ENCODE measurements around the gene TMEM163.

Gene TMEM163

DNA sequence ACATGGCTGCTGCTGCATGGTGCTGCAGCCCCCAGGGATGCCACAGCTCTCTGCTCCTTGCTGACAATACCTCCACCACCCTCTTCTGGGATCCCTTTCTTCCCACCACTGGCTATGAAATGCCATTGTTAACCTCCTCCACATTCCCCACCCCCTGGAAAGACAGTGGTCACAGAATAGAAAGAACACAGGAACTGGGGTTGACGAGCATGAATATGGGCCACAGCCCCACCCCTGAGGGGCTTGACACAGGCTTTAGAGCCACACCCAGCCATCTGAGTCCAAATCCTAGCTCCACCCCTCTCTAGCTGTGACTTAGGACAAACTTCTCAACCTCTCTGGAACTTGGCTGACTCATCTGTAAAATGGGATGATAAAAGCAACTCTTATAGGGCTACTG is 47.3 kb downstream of the TMEM163 start:
- H3K79me1 ChIP-seq (ENCODE audit: low read length), result no peaks in the 10 kb centered on the region
- no peak overlapping the region for H3K56ac ChIP-seq (ENCODE audit: low read length)
- no peak overlapping the region for H2BK5ac ChIP-seq (ENCODE audit: low read length)
- H3K4me1 ChIP-seq (ENCODE audit: control insufficient read depth, low read depth, low read length), result no peaks in the 10 kb centered on the region
- H3K27ac ChIP-seq (ENCODE audit: low read depth, low read length), result no peak overlapping the region
- H2BK120ac ChIP-seq (ENCODE audit: low read depth, low read length), result no peak overlapping the region
- H3K36me3 ChIP-seq (ENCODE audit: control insufficient read depth, insufficient read depth, low read length), result no peaks in the 10 kb centered on the region
- no peak overlapping the region for H2BK15ac ChIP-seq (replicated peaks; ENCODE audit: low read depth)
- no peak overlapping the region for H4K8ac ChIP-seq (ENCODE audit: low read depth, low read length)
- H3K4me3 ChIP-seq (ENCODE audit: low read length), result no peak overlapping the region
- H4K5ac ChIP-seq (ENCODE audit: low read length), result no peak overlapping the region
- DNase-seq, result peak; percentile 35
- H3K23ac ChIP-seq (ENCODE audit: low read length), result no peak overlapping the region
- H3K27me3 ChIP-seq (ENCODE audit: insufficient read depth, low read length, poor library complexity), result no peaks in the 10 kb centered on the region
- no CpG with 5 or more reads among the region's 1 CpG for WGBS (ENCODE audit: extremely low coverage, insufficient coverage, low lambda C conversion rate)
- no peak overlapping the region for H2AK5ac ChIP-seq (ENCODE audit: low read length)
- no peak overlapping the region for H3K9ac ChIP-seq (ENCODE audit: low read length)
- H3K18ac ChIP-seq (ENCODE audit: low read length), result no peak overlapping the region
- no peak overlapping the region for H3K4me2 ChIP-seq (ENCODE audit: low read length)
- no peaks in the 10 kb centered on the region for H3K79me2 ChIP-seq (ENCODE audit: control insufficient read depth, insufficient read depth, low read length)
- no peak overlapping the region for H3K4ac ChIP-seq (ENCODE audit: low read depth, low read length)

DNA sequence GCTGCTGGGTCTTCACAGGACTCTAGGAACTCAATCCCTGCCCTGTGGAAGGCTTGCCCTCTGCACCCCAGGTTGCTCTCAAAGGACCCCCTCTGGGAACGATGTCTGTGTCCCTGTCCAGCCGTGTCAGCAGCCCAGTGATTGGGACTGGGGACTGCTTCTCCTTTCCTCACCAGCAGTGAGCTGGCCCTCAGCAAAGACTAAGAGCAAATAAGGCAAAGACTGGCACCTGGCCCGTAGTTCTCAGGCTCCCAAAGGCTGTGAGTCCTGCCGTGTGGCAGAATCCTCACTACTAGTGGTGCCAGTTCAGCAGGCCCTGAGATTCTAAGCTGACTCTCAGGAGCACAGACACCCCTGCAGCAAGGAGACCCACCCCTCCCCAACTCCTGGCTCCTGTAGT is 47.8 kb downstream of the TMEM163 start:
- H3K23ac ChIP-seq (ENCODE audit: low read length), result no peak overlapping the region
- H2BK15ac ChIP-seq (replicated peaks; ENCODE audit: low read depth), result no peak overlapping the region
- no peak overlapping the region for H3K18ac ChIP-seq (ENCODE audit: low read length)
- no CpG with 5 or more reads among the region's 4 CpGs for WGBS (ENCODE audit: extremely low coverage, insufficient coverage, low lambda C conversion rate)
- H3K4me2 ChIP-seq (ENCODE audit: low read length), result no peak overlapping the region
- no peak overlapping the region for H4K8ac ChIP-seq (ENCODE audit: low read depth, low read length)
- H2BK120ac ChIP-seq (ENCODE audit: low read depth, low read length), result no peak overlapping the region
- H3K79me2 ChIP-seq (ENCODE audit: control insufficient read depth, insufficient read depth, low read length), result no peaks in the 10 kb centered on the region
- H3K4me3 ChIP-seq (ENCODE audit: low read length), result no peak overlapping the region
- H3K56ac ChIP-seq (ENCODE audit: low read length), result no peak overlapping the region
- H3K27ac ChIP-seq (ENCODE audit: low read depth, low read length), result no peak overlapping the region
- H3K27me3 ChIP-seq (ENCODE audit: insufficient read depth, low read length, poor library complexity), result no peaks in the 10 kb centered on the region
- H3K36me3 ChIP-seq (ENCODE audit: control insufficient read depth, insufficient read depth, low read length), result no peaks in the 10 kb centered on the region
- no peaks in the 10 kb centered on the region for H3K79me1 ChIP-seq (ENCODE audit: low read length)
- H3K4me1 ChIP-seq (ENCODE audit: control insufficient read depth, low read depth, low read length), result no peaks in the 10 kb centered on the region
- H3K4ac ChIP-seq (ENCODE audit: low read depth, low read length), result no peak overlapping the region
- no peak overlapping the region for H2AK5ac ChIP-seq (ENCODE audit: low read length)
- no peak overlapping the region for H2BK5ac ChIP-seq (ENCODE audit: low read length)
- no peak overlapping the region for H4K5ac ChIP-seq (ENCODE audit: low read length)
- no peak overlapping the region for H3K9ac ChIP-seq (ENCODE audit: low read length)
- DNase-seq, result no peak

DNA sequence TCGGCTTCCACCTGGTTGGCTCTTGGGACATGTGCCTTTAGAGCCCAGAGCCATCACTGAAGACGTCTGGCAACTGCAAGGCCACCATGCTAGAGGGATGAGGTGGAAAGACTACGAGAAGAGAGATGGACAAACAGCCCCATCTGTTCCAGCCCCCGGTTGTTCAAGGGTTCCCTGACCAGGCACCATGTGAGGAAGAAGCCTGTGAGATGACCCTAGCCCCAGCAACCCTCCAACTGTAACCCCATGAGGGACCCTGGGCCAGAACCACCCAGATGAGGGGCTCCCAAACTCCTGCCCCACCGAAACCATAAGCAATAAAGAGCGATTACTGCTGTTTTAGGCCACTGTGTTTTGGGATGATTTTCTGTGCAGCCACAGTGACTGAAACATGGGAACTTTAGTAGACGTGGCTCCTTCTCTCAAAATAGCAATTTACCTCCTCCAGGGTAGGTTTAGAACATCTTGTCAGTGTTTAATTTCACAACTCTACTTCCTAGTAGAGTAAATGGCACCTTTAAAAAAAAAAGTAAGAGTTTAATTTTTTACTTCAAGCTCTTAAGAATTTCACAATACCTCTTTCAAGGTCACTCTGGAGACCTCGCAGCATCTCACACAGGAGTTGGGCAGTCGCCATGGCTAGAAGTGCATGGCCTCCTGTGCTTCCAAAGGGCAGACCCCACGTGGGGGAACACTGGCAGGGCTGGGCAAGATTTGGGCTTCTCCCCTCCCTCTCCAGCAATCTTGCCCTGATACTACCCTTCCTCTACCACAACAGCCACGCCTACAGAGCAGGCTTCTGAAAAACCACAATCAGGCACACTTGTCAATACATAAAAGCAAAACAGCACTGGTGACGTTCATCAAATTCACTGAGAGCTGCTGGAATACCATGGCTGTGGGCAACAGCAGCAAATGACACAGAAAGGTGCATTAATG is 48.8 kb downstream of the TMEM163 start:
- H3K9ac ChIP-seq (ENCODE audit: low read length), result no peak overlapping the region
- no peak overlapping the region for H3K4ac ChIP-seq (ENCODE audit: low read depth, low read length)
- H2BK5ac ChIP-seq (ENCODE audit: low read length), result no peak overlapping the region
- H3K36me3 ChIP-seq (ENCODE audit: control insufficient read depth, insufficient read depth, low read length), result no peaks in the 10 kb centered on the region
- H4K8ac ChIP-seq (ENCODE audit: low read depth, low read length), result no peak overlapping the region
- no peak overlapping the region for H3K56ac ChIP-seq (ENCODE audit: low read length)
- no peak overlapping the region for H3K18ac ChIP-seq (ENCODE audit: low read length)
- no peak overlapping the region for H3K4me2 ChIP-seq (ENCODE audit: low read length)
- H2AK5ac ChIP-seq (ENCODE audit: low read length), result no peak overlapping the region
- H3K4me1 ChIP-seq (ENCODE audit: control insufficient read depth, low read depth, low read length), result no peaks in the 10 kb centered on the region
- no peak for DNase-seq
- H3K23ac ChIP-seq (ENCODE audit: low read length), result no peak overlapping the region
- H3K27me3 ChIP-seq (ENCODE audit: insufficient read depth, low read length, poor library complexity), result no peaks in the 10 kb centered on the region
- H3K27ac ChIP-seq (ENCODE audit: low read depth, low read length), result no peak overlapping the region
- WGBS (ENCODE audit: extremely low coverage, insufficient coverage, low lambda C conversion rate), result no CpG with 5 or more reads among the region's 12 CpGs
- H2BK120ac ChIP-seq (ENCODE audit: low read depth, low read length), result no peak overlapping the region
- H3K79me1 ChIP-seq (ENCODE audit: low read length), result no peaks in the 10 kb centered on the region
- no peak overlapping the region for H3K4me3 ChIP-seq (ENCODE audit: low read length)
- no peak overlapping the region for H4K5ac ChIP-seq (ENCODE audit: low read length)
- no peaks in the 10 kb centered on the region for H3K79me2 ChIP-seq (ENCODE audit: control insufficient read depth, insufficient read depth, low read length)
- no peak overlapping the region for H2BK15ac ChIP-seq (replicated peaks; ENCODE audit: low read depth)

DNA sequence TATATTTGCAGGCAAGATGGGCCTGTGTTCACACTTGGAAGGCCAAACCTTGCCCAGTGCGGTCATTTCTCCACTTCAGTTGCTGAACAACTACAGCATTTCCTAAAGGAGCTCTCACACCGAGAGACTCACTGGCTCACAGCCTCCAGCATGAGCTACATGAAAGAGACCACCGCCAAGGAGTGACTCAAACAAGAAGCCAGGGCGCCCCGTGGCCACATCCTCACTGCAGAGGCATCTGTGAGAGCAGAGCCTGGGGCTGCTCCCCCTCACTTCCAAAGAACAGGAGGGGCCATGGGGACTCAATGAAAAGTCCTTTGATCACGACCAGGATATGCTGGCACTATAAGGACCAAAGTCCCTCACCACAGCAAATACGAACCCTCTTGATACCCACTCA is 50.0 kb downstream of the TMEM163 start:
- no peak overlapping the region for H3K23ac ChIP-seq (ENCODE audit: low read length)
- H3K56ac ChIP-seq (ENCODE audit: low read length), result no peak overlapping the region
- H2BK15ac ChIP-seq (replicated peaks; ENCODE audit: low read depth), result no peak overlapping the region
- no peaks in the 10 kb centered on the region for H3K79me1 ChIP-seq (ENCODE audit: low read length)
- H3K4me1 ChIP-seq (ENCODE audit: control insufficient read depth, low read depth, low read length), result no peaks in the 10 kb centered on the region
- no peak overlapping the region for H3K18ac ChIP-seq (ENCODE audit: low read length)
- no peak overlapping the region for H2AK5ac ChIP-seq (ENCODE audit: low read length)
- H2BK120ac ChIP-seq (ENCODE audit: low read depth, low read length), result no peak overlapping the region
- no peak overlapping the region for H3K9ac ChIP-seq (ENCODE audit: low read length)
- no peak overlapping the region for H4K5ac ChIP-seq (ENCODE audit: low read length)
- H3K4me3 ChIP-seq (ENCODE audit: low read length), result no peak overlapping the region
- H3K36me3 ChIP-seq (ENCODE audit: control insufficient read depth, insufficient read depth, low read length), result no peaks in the 10 kb centered on the region
- H3K79me2 ChIP-seq (ENCODE audit: control insufficient read depth, insufficient read depth, low read length), result no peaks in the 10 kb centered on the region
- no peaks in the 10 kb centered on the region for H3K27me3 ChIP-seq (ENCODE audit: insufficient read depth, low read length, poor library complexity)
- no CpG with 5 or more reads among the region's 7 CpGs for WGBS (ENCODE audit: extremely low coverage, insufficient coverage, low lambda C conversion rate)
- no peak for DNase-seq
- H4K8ac ChIP-seq (ENCODE audit: low read depth, low read length), result no peak overlapping the region
- no peak overlapping the region for H3K4ac ChIP-seq (ENCODE audit: low read depth, low read length)
- no peak overlapping the region for H3K4me2 ChIP-seq (ENCODE audit: low read length)
- no peak overlapping the region for H2BK5ac ChIP-seq (ENCODE audit: low read length)
- H3K27ac ChIP-seq (ENCODE audit: low read depth, low read length), result no peak overlapping the region

DNA sequence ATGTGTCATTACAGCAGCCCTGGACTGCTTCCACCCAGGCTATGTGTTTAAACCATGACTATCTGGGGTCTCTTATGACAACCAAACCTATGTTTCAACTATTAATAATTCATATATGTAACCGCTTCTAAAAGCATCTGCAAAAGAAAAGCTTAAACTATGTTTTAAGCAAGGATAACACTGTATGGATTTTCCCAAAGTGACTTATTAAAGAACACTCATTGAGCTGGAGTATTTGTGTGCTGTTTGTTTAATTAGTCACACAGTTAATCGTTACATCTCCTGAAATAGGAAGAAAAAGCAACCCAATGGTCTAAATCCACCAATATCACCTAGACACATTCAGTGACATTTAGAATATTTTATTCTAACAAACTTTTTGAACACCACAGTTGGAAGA is 51.3 kb downstream of the TMEM163 start:
- no peak overlapping the region for H3K4me3 ChIP-seq (ENCODE audit: low read length)
- H3K36me3 ChIP-seq (ENCODE audit: control insufficient read depth, insufficient read depth, low read length), result no peaks in the 10 kb centered on the region
- no peak overlapping the region for H4K5ac ChIP-seq (ENCODE audit: low read length)
- H2BK15ac ChIP-seq (replicated peaks; ENCODE audit: low read depth), result no peak overlapping the region
- no peak overlapping the region for H4K8ac ChIP-seq (ENCODE audit: low read depth, low read length)
- H3K4me1 ChIP-seq (ENCODE audit: control insufficient read depth, low read depth, low read length), result no peaks in the 10 kb centered on the region
- H2BK120ac ChIP-seq (ENCODE audit: low read depth, low read length), result no peak overlapping the region
- H3K56ac ChIP-seq (ENCODE audit: low read length), result no peak overlapping the region
- no peak overlapping the region for H2BK5ac ChIP-seq (ENCODE audit: low read length)
- no peaks in the 10 kb centered on the region for H3K79me1 ChIP-seq (ENCODE audit: low read length)
- no CpG with 5 or more reads among the region's 2 CpGs for WGBS (ENCODE audit: extremely low coverage, insufficient coverage, low lambda C conversion rate)
- DNase-seq, result no peak
- no peak overlapping the region for H3K4me2 ChIP-seq (ENCODE audit: low read length)
- no peak overlapping the region for H3K9ac ChIP-seq (ENCODE audit: low read length)
- no peak overlapping the region for H3K23ac ChIP-seq (ENCODE audit: low read length)
- H3K4ac ChIP-seq (ENCODE audit: low read depth, low read length), result no peak overlapping the region
- H3K27ac ChIP-seq (ENCODE audit: low read depth, low read length), result no peak overlapping the region
- H3K79me2 ChIP-seq (ENCODE audit: control insufficient read depth, insufficient read depth, low read length), result no peaks in the 10 kb centered on the region
- H2AK5ac ChIP-seq (ENCODE audit: low read length), result no peak overlapping the region
- H3K18ac ChIP-seq (ENCODE audit: low read length), result no peak overlapping the region
- no peaks in the 10 kb centered on the region for H3K27me3 ChIP-seq (ENCODE audit: insufficient read depth, low read length, poor library complexity)

DNA sequence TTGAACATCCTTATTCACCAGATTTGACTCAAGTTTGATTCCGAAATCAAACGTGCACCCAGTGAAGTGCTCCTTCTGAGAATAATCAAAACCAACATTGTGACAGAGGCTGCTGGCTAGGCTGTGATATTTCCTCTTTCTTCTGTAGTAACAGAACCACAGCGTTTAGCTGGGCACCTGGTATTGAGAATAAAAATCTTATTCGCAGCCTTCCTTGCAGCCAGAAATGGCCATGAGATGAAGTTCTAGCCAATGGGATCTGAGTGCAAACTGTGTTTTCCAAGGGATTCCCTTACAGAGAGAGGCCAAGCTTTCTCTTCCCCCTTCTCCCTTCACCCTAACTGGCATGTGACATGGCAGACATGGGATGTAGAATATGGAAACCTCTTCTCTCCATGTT is 51.7 kb downstream of the TMEM163 start:
- Histone ChIP-seq H3K4ac (ENCODE audit: low read depth, low read length) (no peak overlapping the region), H4K8ac (ENCODE audit: low read depth, low read length) (no peak overlapping the region), H3K56ac (ENCODE audit: low read length) (no peak overlapping the region), H3K27ac (ENCODE audit: low read depth, low read length) (no peak overlapping the region), H3K4me2 (ENCODE audit: low read length) (no peak overlapping the region), H3K79me1 (ENCODE audit: low read length) (no peaks in the 10 kb centered on the region), H3K27me3 (ENCODE audit: insufficient read depth, low read length, poor library complexity) (no peaks in the 10 kb centered on the region), H3K4me1 (ENCODE audit: control insufficient read depth, low read depth, low read length) (no peaks in the 10 kb centered on the region), H3K4me3 (ENCODE audit: low read length) (no peak overlapping the region), H3K23ac (ENCODE audit: low read length) (no peak overlapping the region), H3K9ac (ENCODE audit: low read length) (no peak overlapping the region), H2BK5ac (ENCODE audit: low read length) (no peak overlapping the region), H2BK120ac (ENCODE audit: low read depth, low read length) (no peak overlapping the region), H2AK5ac (ENCODE audit: low read length) (no peak overlapping the region), H3K36me3 (ENCODE audit: control insufficient read depth, insufficient read depth, low read length) (no peaks in the 10 kb centered on the region), H2BK15ac (replicated peaks; ENCODE audit: low read depth) (no peak overlapping the region), H3K79me2 (ENCODE audit: control insufficient read depth, insufficient read depth, low read length) (no peaks in the 10 kb centered on the region), H4K5ac (ENCODE audit: low read length) (no peak overlapping the region), H3K18ac (ENCODE audit: low read length) (no peak overlapping the region)
- DNase-seq, result no peak
- WGBS (ENCODE audit: extremely low coverage, insufficient coverage, low lambda C conversion rate), result no CpG with 5 or more reads among the region's 4 CpGs

All from mesendoderm (in vitro differentiated cells).